Measurements from ENCODE around the gene USP1.

Gene USP1, protein sequence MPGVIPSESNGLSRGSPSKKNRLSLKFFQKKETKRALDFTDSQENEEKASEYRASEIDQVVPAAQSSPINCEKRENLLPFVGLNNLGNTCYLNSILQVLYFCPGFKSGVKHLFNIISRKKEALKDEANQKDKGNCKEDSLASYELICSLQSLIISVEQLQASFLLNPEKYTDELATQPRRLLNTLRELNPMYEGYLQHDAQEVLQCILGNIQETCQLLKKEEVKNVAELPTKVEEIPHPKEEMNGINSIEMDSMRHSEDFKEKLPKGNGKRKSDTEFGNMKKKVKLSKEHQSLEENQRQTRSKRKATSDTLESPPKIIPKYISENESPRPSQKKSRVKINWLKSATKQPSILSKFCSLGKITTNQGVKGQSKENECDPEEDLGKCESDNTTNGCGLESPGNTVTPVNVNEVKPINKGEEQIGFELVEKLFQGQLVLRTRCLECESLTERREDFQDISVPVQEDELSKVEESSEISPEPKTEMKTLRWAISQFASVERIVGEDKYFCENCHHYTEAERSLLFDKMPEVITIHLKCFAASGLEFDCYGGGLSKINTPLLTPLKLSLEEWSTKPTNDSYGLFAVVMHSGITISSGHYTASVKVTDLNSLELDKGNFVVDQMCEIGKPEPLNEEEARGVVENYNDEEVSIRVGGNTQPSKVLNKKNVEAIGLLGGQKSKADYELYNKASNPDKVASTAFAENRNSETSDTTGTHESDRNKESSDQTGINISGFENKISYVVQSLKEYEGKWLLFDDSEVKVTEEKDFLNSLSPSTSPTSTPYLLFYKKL

DNA sequence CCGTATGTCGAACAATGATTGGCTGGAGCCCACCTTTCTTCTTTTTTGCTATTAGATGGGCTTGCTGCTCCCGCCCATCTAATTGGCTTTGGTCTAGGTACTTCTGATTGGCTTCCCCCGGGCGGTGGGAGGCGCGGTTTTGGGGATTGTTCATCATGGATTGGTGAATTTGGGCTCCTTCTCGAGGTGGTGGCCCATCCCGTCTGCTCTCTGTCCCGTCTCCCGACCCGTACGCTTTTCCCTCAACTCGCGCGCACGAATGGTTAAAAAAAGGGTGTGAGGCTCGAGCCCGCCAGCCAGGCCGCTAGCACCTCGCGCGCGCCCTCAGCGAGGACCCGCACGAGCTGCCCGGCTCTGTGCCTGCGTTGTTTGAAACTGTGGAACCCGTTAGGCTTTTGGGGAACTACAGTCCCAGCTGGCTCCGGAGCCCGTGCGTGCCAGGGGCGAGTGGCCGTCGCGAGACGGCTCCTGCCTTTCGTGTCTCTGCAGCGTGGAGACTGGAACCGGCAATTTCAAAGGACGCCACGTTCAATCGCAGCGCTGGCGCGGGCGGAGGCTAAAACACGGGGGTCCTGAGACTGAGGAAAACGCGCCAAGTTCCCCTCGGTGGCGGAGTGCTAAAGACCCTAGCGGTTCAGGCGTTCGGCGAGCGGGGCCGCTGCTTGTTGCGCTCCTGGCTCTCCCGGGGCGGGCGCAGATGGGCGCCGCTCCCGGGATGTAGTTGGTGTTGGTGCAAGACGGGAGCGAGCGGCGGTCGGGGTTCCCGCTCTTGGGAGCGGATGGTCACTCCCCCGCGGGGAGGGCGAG is at the start of gene USP1:
Gene USP1, plus strand, starts transcription at position 584 of the 807 bp plus-strand sequence. CDS start 2,819 bp downstream, outside the sequence.
- peak within 1 kb of the TSS; percentile 99 for H3K4me3 ChIP-seq (ENCODE audit: low read length)
- TF ChIP-seq ZNF274 (IDR thresholded peaks at IDR 0.05; ENCODE audit: low read depth, low read length), result no peak

DNA sequence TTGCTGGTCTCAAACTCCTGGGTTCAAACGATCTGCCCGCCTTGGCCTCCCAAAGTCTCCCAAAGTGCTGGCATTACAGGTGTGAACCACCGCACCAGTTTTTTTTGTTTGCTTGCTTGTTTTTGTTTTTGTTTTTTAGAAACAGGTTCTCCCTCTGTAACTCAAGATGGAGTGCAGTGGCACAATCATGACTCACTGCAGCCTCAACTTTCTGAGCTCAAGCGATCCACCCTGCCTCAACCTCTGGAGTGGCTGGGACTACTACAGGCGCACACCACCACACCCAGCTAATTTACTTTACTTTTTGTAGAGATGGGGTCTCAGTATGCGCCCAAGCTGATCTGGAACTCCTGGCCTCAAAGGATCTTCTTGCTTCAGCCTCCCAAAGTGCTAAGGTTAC is 47.3 kb upstream of the USP1 start:
- no peak for TF ChIP-seq ZNF274 (IDR thresholded peaks at IDR 0.05; ENCODE audit: low read depth, low read length)
- no peak overlapping the region for H3K4me3 ChIP-seq (ENCODE audit: low read length)

- H3K4me3 ChIP-seq (ENCODE audit: low read length), result no peak overlapping the region
- no peak for TF ChIP-seq ZNF274 (IDR thresholded peaks at IDR 0.05; ENCODE audit: low read depth, low read length)
Measured at GRCh38 chr1:62390071-62390470, 46.8 kb upstream of the USP1 start.

DNA sequence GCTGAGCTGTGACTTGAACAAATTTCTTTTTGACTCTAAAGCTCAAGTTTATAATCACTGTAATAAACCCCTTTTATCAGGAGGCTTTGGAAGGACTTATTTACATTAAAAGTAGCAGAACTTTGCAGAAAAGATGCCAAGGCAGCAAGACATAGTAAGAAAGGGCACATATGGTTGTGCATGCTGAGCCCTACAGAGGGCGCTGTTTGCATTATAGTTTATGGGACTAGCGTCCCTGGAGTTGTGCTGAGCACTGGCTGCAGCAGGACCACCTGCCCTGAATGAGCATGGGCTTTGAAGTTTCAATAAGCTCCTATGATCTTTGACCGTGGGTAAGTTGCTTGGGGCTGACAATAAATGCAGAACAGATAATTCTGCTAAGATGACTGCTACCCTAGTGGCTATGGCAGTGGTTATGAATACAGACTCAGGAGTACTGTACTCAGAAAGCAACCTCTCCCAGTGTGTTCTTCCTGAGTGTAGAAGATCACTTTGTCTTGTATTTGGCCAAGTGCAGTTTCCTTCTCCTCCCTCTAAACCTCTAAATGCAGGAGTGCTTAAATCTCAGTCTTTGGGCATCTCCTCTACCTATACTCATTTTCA is 45.4 kb upstream of the USP1 start:
- no peak overlapping the region for H3K4me3 ChIP-seq (ENCODE audit: low read length)
- TF ChIP-seq ZNF274 (IDR thresholded peaks at IDR 0.05; ENCODE audit: low read depth, low read length), result no peak

DNA sequence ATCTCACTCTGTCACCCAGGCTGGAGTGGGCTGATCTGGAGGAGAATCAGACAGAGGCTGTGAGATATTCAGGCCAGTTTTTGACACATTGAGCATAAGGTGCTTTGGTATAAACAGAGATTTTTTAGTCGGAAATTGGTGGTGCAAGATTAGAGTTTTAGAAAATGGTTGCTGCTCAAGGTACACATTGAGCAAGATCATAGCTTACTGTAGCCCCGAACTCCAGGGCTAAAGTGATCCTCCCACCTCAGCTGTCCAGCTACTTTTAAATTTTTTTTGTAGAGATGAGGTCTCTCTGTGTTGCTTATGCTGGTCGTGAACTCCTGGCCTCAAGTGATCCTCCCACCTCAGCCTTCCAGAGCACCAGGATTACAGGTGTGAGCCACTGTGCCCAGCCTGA is 43.9 kb upstream of the USP1 start:
- no peak overlapping the region for H3K4me3 ChIP-seq (ENCODE audit: low read length)
- no peak for TF ChIP-seq ZNF274 (IDR thresholded peaks at IDR 0.05; ENCODE audit: low read depth, low read length)

DNA sequence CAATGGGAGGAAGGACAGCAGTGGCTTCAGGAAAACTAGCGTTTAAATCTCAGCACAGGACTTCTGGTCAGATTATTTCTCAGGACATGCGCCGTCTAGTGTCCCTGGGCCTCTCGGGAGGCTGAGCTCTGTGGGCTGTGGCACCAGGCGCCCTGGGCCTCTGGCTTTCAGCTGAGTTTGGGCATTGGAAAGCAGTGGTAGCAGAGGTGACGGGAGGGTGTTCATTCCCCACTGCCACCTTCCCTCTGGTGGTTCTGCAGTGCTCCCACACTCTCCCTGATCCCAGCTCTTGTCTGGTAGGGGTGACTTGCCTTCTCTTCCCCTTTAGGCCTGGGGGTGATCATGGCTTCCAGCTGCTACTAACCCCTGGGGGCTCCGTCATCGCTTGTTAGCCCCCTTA is 42.2 kb upstream of the USP1 start:
- H3K4me3 ChIP-seq (ENCODE audit: low read length), result no peak overlapping the region
- no peak for TF ChIP-seq ZNF274 (IDR thresholded peaks at IDR 0.05; ENCODE audit: low read depth, low read length)

DNA sequence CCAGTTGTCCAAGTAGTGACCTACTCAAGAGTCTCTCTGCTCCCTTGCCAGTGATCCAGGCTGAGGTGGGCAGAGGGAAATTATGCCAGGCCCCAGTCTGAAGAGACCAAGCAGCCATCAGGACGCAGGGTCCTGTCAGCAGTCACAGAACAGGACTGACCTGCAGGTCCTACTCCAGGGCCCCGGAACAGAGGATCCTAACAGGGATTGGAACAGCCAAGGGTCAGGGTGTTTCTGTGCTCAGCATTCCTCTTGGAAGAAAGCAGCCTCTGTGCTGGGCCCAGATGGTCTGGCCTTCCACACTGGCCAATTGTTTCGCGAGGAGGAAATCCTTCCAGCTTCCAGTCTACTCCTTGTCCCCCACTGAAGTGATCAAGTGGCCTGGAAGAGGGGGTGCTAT is 41.6 kb upstream of the USP1 start:
- no peak for TF ChIP-seq ZNF274 (IDR thresholded peaks at IDR 0.05; ENCODE audit: low read depth, low read length)

GRCh38 chr1:62396871-62397270 is 40.0 kb upstream of the USP1 start:
- TF ChIP-seq ZNF274 (IDR thresholded peaks at IDR 0.05; ENCODE audit: low read depth, low read length), result no peak
- no peak overlapping the region for H3K4me3 ChIP-seq (ENCODE audit: low read length)

More for the DNA sequence above, 41.6 kb upstream of the USP1 start:
- H3K4me3 ChIP-seq (ENCODE audit: low read length), result no peak overlapping the region

GRCh38 chr1:62397301-62397700 is 39.5 kb upstream of the USP1 start:
- H3K4me3 ChIP-seq (ENCODE audit: low read length), result no peak overlapping the region
- TF ChIP-seq ZNF274 (IDR thresholded peaks at IDR 0.05; ENCODE audit: low read depth, low read length), result no peak

DNA sequence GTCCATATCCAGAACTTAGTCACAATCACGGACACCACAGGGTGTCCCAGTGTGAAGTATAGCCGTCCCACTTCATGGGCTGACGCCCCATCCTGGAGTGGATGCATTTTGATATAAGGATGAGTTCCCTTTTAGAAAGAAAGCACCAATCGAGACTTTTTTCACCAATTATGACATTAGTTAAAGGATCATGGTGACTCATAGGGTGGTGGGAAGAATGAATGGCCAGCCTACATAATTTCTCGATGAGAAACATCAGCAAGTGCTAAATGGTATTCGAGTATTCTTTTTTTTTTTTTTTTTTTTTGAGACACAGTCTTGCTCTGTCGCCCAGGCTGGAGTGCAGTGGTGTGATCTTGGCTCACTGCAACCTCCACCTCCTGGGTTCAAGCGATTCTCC is 38.5 kb upstream of the USP1 start:
- H3K4me3 ChIP-seq (ENCODE audit: low read length), result no peak overlapping the region
- TF ChIP-seq ZNF274 (IDR thresholded peaks at IDR 0.05; ENCODE audit: low read depth, low read length), result no peak

- H3K4me3 ChIP-seq (ENCODE audit: low read length), result no peak overlapping the region
- no peak for TF ChIP-seq ZNF274 (IDR thresholded peaks at IDR 0.05; ENCODE audit: low read depth, low read length)
Measured at GRCh38 chr1:62401034-62401760, 35.7 kb upstream of the USP1 start.

DNA sequence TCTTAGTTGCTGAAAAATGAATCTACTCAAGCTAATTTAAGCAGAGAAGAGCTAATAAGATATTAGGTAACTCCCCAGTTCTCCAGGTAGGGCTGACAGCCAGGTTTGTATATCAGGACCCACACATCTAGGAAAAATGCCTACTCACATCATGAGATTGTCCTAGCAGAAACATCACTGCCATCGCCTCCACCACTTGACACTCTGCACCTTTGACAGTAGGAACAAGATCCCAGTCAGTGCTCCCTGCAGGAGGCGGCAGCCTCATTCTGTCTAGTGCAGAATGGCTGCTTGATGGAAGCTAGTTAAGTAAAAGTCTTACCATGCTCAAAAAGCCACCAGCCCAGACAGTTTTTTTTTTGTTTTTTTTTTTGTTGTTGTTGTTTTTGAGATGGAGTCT is 31.6 kb upstream of the USP1 start:
- no peak for TF ChIP-seq ZNF274 (IDR thresholded peaks at IDR 0.05; ENCODE audit: low read depth, low read length)
- no peak overlapping the region for H3K4me3 ChIP-seq (ENCODE audit: low read length)

DNA sequence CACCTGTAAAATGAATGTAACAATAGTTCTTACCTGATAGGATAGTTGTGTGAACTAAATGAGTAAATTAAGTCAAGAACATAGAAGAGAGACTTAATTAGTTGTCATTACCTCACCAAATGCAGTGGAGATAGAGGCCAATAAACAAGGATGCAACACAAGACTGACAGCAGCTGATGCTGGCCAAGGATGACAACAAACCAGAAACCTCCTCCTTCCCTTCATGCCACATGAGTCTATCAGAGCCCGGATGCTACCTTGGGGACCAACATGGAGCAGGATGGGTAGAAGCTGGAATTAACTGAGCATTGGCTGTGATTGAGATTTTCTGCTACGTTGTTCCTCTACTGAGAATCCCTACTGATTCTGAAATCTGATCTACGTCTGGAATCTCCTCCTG is 30.3 kb upstream of the USP1 start:
- TF ChIP-seq ZNF274 (IDR thresholded peaks at IDR 0.05; ENCODE audit: low read depth, low read length), result no peak
- H3K4me3 ChIP-seq (ENCODE audit: low read length), result no peak overlapping the region

Measured in GM08714 (cell line).